NCI-H2107 treated with DMSO at 0.1 percent for 48 hours (cell line): ENCODE results near the gene DNAJC3.
"Not testable (repeated sequence)": the region's sequence is repeated elsewhere in the genome, so short reads cannot be mapped to it uniquely, and the experiment has no call there.

Experiments used
- DNase-seq: peaks from one replicate; lab custom pipeline; 2025; ENCODE audit not compliant: unreplicated experiment; lab: John Stamatoyannopoulos, UW

Gene DNAJC3

DNA sequence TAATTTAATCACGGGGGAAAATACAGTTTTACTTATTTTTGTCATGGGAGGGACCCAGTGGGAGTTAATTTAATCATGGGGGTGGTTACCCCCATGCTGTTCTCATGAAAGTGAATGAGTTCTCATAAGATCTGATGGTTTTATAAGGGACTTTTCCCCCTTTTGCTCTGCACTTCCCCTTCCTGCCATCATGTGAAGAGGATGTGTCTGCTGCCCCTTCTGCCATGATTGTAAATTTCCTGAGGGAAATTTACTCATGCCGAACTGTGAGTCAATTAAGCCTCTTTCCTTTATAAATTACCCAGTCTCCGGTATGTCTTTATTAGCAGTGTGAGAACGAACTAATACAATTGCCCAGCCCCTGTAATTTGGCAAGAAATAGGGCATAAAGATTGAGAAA is 35.9 kb downstream of the DNAJC3 start:
- not testable (repeated sequence) for DNase-seq

DNA sequence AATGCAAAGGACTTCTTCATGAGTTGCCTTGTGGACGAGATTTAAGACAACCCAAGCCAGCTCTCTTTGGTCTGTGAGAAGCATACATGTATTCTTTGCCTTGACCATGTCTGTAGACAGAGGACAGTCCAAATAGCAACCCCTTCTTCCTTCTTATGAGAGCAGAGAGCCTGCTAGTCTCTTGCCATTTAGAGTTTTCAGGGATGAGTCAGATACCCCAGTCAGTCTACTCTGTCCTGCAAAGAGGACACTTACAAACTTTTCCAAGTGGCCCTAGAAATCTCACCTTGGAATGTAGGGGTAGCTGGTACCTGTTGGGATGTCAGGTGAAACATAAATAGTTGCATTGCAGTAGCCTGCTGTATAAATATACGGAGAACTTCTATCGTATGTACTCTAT is 36.7 kb downstream of the DNAJC3 start:
- DNase-seq = no peak

DNA sequence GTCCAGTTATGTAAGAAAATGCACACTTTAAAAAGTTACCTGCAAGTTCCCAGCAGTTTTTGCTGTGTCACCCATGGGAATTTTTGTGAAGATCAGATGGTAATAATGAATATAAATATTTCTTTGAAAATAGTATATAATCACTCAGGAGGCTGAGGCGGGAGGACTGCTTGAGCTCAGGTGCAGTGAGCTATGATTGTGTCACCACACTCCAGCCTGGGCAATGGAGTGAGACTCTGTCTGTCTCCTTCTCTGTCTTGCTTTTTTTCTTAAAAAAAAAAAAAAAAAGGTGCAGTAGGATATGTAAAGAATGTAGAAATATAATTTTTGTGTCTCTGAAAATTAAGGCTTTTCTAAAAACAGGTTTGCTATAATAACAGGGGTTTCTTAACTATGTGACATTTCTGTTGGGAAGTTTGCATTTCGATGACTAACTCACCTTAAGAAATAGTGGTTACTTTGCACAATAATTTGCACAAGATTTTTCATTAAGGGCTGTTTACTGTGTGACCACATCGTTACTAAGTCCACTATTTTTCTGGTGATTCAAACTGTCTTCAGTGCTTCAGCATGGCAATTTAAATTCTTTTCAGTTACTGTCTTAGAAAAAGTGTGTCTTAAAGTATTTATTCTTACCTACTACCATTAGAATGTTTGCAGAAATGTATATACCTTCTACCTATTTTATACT is 37.3 kb downstream of the DNAJC3 start:
- DNase-seq = no peak

DNA sequence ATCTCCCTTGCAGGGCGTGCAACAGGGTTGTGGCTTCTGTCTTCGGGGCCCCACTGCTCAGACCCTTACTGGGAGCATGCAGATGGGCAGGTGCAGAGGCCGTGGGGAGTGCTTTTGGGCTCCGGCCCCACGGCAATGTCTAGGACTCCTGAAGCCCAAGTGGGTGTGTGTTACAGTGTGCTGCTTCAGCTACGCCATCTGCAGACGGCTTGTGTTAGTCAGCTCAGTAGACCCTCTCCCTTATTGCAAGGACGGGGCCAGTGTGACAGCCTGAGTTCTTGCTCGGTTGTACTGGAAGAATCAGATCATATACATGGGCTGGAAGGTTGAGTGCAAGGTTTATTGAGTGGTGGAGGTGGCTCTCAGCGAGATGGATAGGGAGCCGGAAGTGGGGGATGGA is 39.3 kb downstream of the DNAJC3 start:
- DNase-seq = no peak

GRCh38 chr13:95722241-95722640 is 45.3 kb downstream of the DNAJC3 start:
- DNase-seq = no peak

DNA sequence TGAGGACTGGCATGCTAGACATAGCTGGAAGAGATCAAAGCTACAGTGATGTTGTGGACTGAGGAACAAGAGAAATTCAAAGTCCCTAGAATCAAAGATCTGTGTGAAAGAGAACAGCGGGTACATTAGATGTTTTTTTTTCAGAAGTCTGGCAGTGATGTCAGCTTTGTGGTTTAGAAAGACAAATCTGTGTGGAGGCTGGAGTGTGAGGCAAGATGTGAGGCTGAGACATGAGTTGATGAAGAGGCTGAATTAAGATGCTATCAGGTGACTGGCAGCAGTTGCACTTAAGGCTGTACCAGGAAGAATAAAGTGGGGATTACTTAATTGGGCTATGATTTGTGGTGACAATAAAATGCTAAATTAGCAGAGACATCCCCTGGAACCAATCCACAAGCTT is 46.5 kb downstream of the DNAJC3 start:
- no peak for DNase-seq

- DNase-seq = no peak
Observed at GRCh38 chr13:95724252-95724651, 47.3 kb downstream of the DNAJC3 start.

DNA sequence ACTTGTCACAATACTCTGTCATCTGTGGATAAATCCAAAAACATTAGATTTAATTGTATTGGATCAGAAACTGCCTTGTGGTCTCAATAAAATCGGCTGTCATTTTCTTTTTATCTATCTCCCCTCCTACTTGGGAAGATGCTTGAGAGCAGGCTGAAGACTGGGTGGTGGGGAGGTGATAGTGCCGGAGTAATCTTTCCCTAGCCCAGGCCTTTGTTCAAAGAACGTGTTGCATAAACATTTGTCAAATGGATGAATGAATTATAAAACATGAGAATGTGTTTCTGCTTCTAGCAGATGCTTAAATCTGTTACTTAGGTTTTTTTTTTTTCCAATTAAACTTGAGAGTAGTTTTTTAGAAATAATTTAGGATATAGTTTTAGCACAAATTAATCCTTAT is 49.9 kb downstream of the DNAJC3 start:
- no peak for DNase-seq

DNA sequence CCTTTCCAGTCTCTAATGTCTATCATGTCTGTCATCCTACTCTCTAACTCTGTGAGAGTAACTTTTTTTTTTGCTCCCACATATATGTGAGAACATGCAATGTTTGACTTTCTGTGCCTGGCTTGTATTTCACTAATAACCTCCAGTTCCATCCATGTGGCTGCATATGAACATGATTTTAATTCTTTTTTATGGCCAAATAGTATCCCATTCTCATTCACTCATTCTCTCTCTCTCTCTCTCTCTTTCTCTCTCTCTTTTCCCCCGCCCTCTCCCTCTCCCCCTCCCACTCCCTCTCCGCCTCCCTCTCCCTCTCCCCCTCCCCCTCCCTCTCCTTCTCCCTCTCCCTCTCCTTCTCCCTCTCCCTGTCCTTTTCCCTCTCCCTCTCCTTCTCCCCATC is 52.0 kb downstream of the DNAJC3 start:
- no peak for DNase-seq

DNA sequence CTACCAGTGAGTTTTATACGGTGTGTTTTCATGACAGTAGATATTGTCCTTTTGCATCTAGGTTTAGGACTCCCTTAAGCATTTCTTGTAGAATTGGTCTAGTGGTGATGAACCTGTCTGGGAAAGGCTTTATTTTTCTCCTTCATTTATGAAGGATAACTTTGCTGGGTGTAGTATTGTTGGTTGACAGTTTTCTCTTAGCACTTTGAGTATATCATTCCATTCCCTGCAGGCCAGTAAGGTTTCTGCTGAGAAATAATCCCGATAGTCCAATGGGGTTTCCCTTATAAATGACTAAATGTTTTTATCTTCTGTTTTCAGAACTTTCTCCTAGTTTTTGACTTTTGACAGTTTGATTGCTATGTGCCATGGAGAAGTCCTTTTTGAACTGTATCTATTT is 57.2 kb downstream of the DNAJC3 start:
- DNase-seq = no peak

DNA sequence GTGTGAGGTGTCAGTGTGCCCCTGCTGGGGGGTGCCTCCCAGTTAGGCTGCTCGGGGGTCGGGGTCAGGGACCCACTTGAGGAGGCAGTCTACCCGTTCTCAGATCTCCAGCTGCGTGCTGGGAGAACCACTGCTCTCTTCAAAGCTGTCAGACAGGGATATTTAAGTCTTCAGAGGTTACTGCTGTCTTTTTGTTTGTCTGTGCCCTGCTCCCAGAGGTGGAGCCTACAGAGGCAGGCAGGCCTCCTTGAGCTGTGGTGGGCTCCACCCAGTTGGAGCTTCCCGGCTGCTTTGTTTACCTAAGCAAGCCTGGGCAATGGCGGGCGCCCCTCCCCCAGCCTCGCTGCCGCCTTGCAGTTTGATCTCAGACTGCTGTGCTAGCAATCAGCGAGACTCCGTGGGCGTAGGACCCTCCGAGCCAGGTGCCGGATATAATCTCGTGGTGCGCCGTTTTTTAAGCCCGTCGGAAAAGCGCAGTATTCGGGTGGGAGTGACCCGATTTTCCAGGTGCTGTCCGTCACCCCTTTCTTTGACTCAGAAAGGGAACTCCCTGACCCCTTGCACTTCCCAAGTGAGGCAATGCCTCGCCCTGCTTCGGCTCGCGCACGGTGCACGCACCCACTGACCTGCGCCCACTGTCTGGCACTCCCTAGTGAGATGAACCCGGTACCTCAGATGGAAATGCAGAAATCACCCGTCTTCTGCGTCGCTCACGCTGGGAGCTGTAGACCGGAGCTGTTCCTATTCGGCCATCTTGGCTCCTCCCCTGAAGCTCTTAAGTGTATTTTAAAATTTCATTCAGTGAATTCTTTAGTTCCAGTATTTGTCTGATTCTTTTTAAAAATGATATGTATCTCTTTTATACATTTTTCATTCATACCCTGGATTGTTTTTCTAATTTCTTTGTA is 63.4 kb downstream of the DNAJC3 start:
- DNase-seq = not testable (repeated sequence)

DNA sequence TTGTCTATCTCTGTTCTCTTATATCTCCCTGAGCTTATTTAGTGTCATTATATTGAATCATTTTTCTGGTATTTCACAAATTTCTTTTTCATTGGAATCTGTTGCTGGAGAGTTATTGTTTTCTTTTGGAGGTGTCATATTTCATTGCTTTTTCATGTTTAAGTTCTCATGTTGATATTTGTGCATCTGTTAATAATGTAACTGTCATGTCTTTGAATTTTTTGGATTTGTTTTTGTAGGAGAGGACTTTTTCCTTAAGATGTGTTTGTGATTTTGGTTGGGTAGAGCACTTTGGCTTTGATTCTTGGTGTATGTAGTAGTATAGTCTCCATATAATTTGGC is 64.0 kb downstream of the DNAJC3 start:
- no peak for DNase-seq

DNA sequence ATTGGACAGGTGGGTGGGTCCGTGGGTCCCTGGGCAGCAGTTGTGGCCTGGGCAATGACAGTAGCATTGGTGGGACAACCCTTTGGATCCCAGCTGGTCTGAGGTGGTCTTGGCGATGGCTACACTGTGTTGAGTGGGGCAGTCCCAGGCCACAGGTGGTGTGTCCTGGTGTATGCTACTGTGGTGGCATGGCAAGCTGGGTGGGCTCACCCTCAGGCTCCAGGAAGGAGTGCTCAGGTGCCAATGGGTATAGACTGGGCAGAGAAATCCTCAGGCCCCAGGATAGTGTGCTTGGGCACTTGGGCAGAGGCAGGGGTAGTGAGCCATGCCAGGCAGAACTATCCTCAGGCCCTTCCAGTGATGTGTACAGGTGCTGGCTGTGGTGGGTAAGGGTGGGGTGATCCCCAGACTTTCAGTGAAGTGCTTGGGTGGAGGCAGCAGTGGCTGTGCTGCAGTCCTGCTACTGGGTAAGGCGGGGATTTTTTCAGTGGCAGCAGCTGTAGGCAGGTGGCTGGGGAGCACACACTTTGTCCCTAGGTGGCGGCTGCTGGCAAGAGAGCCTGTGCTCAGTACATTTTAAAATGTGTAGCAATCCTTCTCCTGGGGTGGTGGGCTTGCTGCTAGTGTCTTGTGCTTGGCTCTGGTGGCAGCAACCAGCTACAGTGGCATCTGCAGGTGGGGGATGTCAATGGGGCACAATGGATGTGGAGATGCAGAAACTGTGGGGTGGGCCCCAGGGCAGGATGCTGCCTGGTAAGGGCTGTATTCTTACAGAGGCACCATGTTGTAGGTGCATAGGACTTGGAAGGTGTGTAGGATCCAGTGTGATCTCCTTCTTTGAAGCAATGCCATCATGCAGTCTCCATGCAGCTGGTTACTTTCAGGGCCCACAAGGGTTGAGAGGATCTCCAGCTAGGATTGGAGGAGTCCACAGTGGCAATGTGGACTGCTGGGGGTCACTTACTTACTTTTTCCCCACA is 64.9 kb downstream of the DNAJC3 start:
- DNase-seq = no peak

GRCh38 chr13:95743192-95743591 is 66.3 kb downstream of the DNAJC3 start:
- no peak for DNase-seq

DNA sequence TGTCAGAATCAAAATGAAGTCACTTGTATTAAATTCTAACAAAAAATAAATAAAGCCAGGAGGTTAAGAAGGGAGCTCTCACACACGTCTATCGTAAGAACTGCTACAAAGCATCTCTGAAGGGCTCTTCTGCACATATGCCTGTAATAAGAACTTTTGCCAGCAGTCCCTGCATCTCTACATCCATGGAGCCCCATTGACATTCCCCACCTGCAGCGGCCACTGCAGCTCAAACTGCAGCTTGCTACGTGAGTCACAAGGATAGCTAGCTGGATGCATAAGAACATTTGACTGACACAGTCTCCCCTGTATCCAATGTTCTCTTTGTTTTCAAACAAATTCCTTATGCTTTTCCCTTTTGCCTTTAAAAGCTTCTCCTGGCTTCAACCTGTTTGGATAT is 68.3 kb downstream of the DNAJC3 start:
- no peak for DNase-seq

DNA sequence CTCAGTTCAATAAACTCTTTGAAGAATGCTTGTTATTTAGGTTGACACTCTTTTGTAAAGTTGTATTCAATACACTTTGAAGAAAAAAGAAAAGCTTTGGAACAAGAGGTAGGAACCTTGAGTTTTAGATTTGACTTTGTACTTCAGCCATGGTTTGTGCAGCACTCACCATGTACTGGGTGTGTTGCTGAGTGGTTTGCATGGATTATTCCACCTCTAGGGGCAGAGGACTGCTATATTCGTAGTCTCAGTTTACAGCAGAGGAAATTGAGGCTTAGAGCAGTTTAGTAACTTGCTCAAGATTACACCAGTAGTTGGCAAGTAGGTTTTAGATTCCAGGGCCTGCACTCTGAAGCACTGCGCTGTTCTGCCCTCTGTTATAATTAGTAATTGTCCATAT is 68.8 kb downstream of the DNAJC3 start:
- no peak for DNase-seq

DNA sequence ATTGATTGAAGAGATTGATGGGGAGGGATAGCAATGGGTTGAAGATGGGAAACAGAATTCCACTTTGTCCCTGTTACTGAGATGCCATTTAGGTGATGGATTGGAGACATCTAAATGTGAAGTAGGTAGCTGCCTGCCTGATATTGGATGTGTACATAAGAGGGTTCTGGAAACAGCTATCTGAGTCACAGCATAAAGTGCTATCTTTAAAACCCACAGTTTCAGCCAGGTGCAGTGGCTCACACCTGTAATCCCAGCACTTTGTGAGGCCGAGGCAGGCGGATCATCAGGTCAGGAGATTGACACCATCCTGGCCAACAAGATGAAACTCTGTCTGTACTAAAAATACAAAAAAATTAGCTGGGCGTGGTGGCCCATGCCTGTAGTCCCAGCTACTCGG is 72.6 kb downstream of the DNAJC3 start:
- no peak for DNase-seq

DNA sequence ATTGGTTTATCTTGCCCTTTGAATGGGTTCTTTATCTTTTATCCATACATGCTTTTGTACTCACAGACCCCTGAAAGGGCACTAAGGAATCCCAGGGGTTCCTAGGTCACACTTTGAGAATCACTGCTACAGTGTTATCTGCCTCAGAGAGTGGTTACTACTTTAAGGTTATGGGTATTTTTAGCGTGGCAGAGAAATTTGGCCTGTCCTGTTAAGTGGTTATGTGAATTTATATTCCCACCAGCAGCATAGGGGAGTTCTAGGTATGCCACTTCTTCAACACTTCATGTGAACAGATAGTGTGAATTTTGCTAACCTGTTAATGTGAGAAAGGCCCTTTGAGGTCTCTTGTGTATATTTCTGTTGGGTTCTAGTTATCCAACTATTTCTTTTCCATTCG is 75.7 kb downstream of the DNAJC3 start:
- DNase-seq = no peak

DNA sequence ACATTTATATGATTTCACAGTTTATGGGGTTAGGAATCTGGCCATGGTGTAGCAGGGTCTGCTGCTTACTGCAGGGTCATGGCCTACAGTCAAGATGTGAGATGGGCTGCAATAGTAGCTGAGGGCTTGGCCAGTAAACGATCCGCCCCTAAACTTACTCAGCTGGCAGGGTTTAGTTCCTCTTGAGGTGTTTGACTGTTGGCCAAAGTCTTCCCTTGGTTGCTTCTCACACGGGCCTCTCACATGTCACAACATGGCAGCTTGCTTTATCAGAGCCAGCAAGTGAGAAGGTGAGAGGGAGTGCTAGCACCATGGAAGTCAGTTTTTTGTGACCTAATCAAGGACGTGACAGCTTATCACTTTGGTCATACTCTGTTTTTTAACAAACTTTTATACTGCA is 77.1 kb downstream of the DNAJC3 start:
- no peak for DNase-seq

DNA sequence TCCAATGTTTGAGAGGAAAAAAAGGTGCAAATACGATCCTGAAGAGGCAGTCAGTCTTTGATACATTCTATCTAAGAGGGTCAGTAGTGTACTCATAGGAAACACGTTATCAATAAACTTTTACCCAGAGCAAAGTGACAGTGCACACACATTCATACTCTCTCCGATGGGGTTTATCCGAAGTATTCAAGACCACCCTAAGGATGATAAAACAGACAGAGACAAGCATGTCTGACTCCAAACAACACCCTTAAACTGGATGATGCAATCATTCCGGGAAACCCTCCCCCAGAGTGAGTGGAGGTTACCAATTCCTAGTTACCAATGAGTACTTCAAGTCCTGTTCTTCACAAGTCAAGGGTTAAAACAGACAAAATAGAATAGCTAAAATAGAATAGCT is 79.1 kb downstream of the DNAJC3 start:
- DNase-seq = no peak

DNA sequence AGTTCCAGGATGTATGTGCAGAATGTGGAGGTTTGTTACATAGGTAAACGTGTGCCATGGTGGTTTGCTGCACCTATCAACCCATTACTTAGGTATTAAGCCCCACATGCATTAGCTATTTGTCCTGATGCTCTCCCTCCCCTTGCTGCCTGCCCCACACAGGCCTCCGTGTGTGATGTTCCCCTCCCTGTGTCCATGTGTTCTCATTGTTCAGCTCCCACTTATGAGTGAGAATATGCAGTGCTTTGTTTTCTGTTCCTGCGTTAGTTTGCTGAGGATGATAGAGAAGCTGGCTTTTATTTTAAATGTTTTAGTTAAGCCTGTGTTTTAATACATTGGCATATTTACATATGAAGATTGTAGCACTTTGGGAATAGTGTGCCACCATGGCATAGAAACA is 85.7 kb downstream of the DNAJC3 start:
- not testable (repeated sequence) for DNase-seq
